Measurements from ENCODE around the gene RANBP9. TPM values are rescaled to one million over a fixed set of nuclear protein-coding genes. Genes with fewer than 3 reads are reported as not detected.

RANBP9 gene
- total and polyA plus RNA-seq, 4 donors: 16.6 to 50.4 (median 25.5) TPM

DNA sequence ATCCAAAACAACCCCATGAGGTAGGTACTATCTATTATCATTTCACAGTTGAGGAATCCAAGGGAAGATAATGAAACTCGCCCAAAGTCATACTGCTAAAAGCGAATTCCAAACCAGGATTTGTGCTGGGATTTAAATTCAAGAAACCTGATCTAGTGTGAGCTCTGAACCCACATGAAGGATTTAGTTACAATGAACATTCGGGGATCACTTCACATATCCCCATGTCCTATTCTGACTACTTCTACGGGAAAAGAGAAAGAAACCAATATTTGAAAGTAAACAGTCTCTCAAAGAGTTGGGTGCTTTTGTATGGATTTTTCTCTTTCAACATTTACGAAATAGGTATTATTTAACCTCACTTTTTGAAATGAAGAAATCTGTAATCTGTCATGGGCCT, 12.9 kb downstream of the RANBP9 start:
- no peak overlapping the region for H3K9ac ChIP-seq (ENCODE audit: insufficient read depth in 1 of 2, low read length in 2 of 2)
- DNase-seq: no peak
- no peak overlapping the region for H3K4me3 ChIP-seq
- H3K4me1 ChIP-seq (ENCODE audit: control insufficient read depth in 5 of 5, insufficient read depth in 5 of 5, low read length in 5 of 5): peaks cover 0 to 30% (median 2%) of the 10 kb centered on the region in 5 donors
- no peaks in the 10 kb centered on the region for H3K27me3 ChIP-seq (ENCODE audit: control insufficient read depth in 3 of 3, insufficient read depth in 3 of 3, low read length in 2 of 3)
- H3K36me3 ChIP-seq (ENCODE audit: control insufficient read depth in 4 of 4, insufficient read depth in 4 of 4, low read length in 4 of 4): peaks cover 0 to 8% (median 2%) of the 10 kb centered on the region in 4 donors
- no peak overlapping the region for H3K27ac ChIP-seq (ENCODE audit: low read depth in 1 of 2, low read length in 1 of 2)
- H3K9me3 ChIP-seq (ENCODE audit: control insufficient read depth in 4 of 4, insufficient read depth in 3 of 4, low read length in 3 of 4): no peaks in the 10 kb centered on the region
- WGBS, 2 donors: 91 to 98% methylated on average over 5 of the region's 5 CpGs
- ATAC-seq (ENCODE audit: insufficient read depth, low FRiP score): no peak
- no peak for TF ChIP-seq CTCF (IDR thresholded peaks at IDR 0.05; ENCODE audit: control extremely low read depth, extremely low read depth)

GRCh38 chr6:13697857-13698256, 13.8 kb downstream of the RANBP9 start:
- peaks cover 0 to 27% (median under 1%) of the 10 kb centered on the region in 5 donors for H3K4me1 ChIP-seq (ENCODE audit: control insufficient read depth in 5 of 5, insufficient read depth in 5 of 5, low read length in 5 of 5)
- H3K36me3 ChIP-seq (ENCODE audit: control insufficient read depth in 4 of 4, insufficient read depth in 4 of 4, low read length in 4 of 4): peaks cover 0 to 8% (median 2%) of the 10 kb centered on the region in 4 donors
- H3K9ac ChIP-seq (ENCODE audit: insufficient read depth in 1 of 2, low read length in 2 of 2): no peak overlapping the region
- ATAC-seq (ENCODE audit: insufficient read depth, low FRiP score) (no peak), DNase-seq (no peak)
- no peak for TF ChIP-seq CTCF (IDR thresholded peaks at IDR 0.05; ENCODE audit: control extremely low read depth, extremely low read depth)
- no peaks in the 10 kb centered on the region for H3K27me3 ChIP-seq (ENCODE audit: control insufficient read depth in 3 of 3, insufficient read depth in 3 of 3, low read length in 2 of 3)
- H3K9me3 ChIP-seq (ENCODE audit: control insufficient read depth in 4 of 4, insufficient read depth in 3 of 4, low read length in 3 of 4): no peaks in the 10 kb centered on the region
- 96% methylated on average over 2 of the region's 2 CpGs for WGBS, 2 donors
- H3K27ac ChIP-seq (ENCODE audit: low read depth in 1 of 2, low read length in 1 of 2): no peak overlapping the region
- H3K4me3 ChIP-seq: no peak overlapping the region

DNA sequence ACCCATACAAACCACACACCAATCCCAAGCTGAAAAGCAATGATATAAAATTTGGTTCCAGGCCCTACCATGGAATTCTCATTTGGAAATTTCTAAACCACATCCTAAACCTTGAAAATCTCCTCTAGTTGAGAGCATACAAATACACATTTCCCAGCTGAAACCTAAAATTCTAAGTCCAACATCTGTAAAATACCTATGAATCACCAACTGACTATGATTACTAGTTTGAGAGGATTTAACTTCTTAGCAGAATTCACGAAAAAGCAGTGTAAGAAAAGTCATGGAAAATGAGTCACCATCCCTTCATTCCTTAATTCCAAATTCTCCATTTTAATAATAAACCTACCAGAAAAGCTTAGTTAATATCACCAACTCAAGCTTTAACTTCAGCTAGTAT, 15.4 kb downstream of the RANBP9 start:
- no peak overlapping the region for H3K27ac ChIP-seq (ENCODE audit: low read depth in 1 of 2, low read length in 1 of 2)
- WGBS, 2 donors: 94 to 95% methylated on average over 1 of the region's 1 CpG

More for the DNA sequence above, 15.4 kb downstream of the RANBP9 start:
- Histone ChIP-seq H3K4me3 (no peak overlapping the region), H3K27me3 (ENCODE audit: control insufficient read depth in 3 of 3, insufficient read depth in 3 of 3, low read length in 2 of 3) (no peaks in the 10 kb centered on the region), H3K4me1 (ENCODE audit: control insufficient read depth in 5 of 5, insufficient read depth in 5 of 5, low read length in 5 of 5) (peaks cover 0 to 25% (median 0%) of the 10 kb centered on the region in 5 donors), H3K36me3 (ENCODE audit: control insufficient read depth in 4 of 4, insufficient read depth in 4 of 4, low read length in 4 of 4) (peaks cover 0 to 8% (median 2%) of the 10 kb centered on the region in 4 donors), H3K9me3 (ENCODE audit: control insufficient read depth in 4 of 4, insufficient read depth in 3 of 4, low read length in 3 of 4) (no peaks in the 10 kb centered on the region), H3K9ac (ENCODE audit: insufficient read depth in 1 of 2, low read length in 2 of 2) (no peak overlapping the region)
- ATAC-seq (ENCODE audit: insufficient read depth, low FRiP score) (no peak), DNase-seq (no peak)
- no peak for TF ChIP-seq CTCF (IDR thresholded peaks at IDR 0.05; ENCODE audit: control extremely low read depth, extremely low read depth)

Measured in lung (tissue), 12 donors.